Measurements from ENCODE around the gene SF3A2.

DNA sequence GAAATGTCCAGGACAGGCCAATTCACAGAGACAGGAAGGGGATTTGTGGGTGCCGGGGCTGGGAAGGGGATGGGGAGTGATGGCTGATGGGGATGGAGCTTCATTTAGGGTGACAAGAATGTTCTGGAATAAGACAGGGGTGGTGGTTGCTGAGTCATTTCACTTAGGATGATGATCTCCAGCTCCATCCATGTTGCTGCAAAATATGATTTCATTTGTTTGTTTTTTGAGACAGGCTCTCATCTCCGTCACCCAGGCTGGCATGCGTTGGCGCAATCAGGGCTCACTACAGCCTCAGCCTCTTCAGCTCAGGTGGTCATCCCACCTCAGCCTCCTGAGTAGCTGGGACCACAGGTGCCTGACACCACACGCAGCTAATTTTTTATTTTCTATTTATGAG, 22.7 kb downstream of the SF3A2 start:
- TF ChIP-seq, protein P1, sequence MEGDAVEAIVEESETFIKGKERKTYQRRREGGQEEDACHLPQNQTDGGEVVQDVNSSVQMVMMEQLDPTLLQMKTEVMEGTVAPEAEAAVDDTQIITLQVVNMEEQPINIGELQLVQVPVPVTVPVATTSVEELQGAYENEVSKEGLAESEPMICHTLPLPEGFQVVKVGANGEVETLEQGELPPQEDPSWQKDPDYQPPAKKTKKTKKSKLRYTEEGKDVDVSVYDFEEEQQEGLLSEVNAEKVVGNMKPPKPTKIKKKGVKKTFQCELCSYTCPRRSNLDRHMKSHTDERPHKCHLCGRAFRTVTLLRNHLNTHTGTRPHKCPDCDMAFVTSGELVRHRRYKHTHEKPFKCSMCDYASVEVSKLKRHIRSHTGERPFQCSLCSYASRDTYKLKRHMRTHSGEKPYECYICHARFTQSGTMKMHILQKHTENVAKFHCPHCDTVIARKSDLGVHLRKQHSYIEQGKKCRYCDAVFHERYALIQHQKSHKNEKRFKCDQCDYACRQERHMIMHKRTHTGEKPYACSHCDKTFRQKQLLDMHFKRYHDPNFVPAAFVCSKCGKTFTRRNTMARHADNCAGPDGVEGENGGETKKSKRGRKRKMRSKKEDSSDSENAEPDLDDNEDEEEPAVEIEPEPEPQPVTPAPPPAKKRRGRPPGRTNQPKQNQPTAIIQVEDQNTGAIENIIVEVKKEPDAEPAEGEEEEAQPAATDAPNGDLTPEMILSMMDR (conservative IDR thresholded peaks at IDR 0.05; ENCODE audit: low read length), result no peak
- no peak for TF ChIP-seq EZH2phosphoT487 (IDR thresholded peaks at IDR 0.05; ENCODE audit: borderline replicate concordance, low read depth, low read length)

Data from OCI-LY7 (cell line).